CD14-positive monocyte (primary cell): ENCODE results near the gene CMTR2. TPM values are rescaled to one million over a fixed set of nuclear protein-coding genes. Genes with fewer than 3 reads are reported as not detected.

Experiments used
- DNase-seq, 3 donors: peaks; one replicate each; pipeline ENCODE4 v3.0.0-alpha.2; 2011 to 2022
- H2AFZ ChIP-seq: 2 replicates; pipeline ENCODE4 v1.6.0; 2012; ENCODE audit warnings: mild to moderate bottlenecking, low read depth, low read length, inconsistent platforms; ENCODE audit not compliant: insufficient read depth, poor library complexity, severe bottlenecking
- H3K27ac ChIP-seq, 2 donors: 1 replicate in 1 of 2; 2 replicates in 1 of 2; pipeline ENCODE4 v1.5.1; 2012 to 2013; ENCODE audit warnings: low read length in 2 of 2, control low read depth in 1 of 2, inconsistent platforms in 1 of 2, low read depth in 1 of 2, mild to moderate bottlenecking in 1 of 2
- H3K27me3 ChIP-seq, 2 donors: one replicate each; pipeline versions ENCODE4 v1.6.0 to v1.6.1; 2011 to 2013; ENCODE audit warnings: low read length in 2 of 2; ENCODE audit not compliant: control insufficient read depth in 2 of 2, insufficient read depth in 2 of 2
- H3K36me3 ChIP-seq, 2 donors: replicated peaks in 1 of 2; 1 replicate in 1 of 2; 2 replicates in 1 of 2; pipeline versions ENCODE4 v1.5.1 to v1.6.1; 2012 to 2013; ENCODE audit warnings: low read length in 2 of 2, control low read depth in 1 of 2, inconsistent platforms in 1 of 2, mild to moderate bottlenecking in 1 of 2; ENCODE audit not compliant: insufficient read depth in 2 of 2, control insufficient read depth in 1 of 2
- H3K4me1 ChIP-seq, 2 donors: 1 replicate in 1 of 2; 2 replicates in 1 of 2; pipeline versions ENCODE4 v1.5.1 to v1.6.1; 2012 to 2013; ENCODE audit warnings: low read length in 2 of 2, control low read depth in 1 of 2, inconsistent platforms in 1 of 2, mild to moderate bottlenecking in 1 of 2, moderate library complexity in 1 of 2; ENCODE audit not compliant: insufficient read depth in 2 of 2, control insufficient read depth in 1 of 2
- H3K4me2 ChIP-seq: replicated peaks from 2 replicates; pipeline ENCODE3; 2012; ENCODE audit warnings: low read length, moderate library complexity, mild to moderate bottlenecking; ENCODE audit not compliant: poor library complexity, severe bottlenecking; ENCODE audit errors: extremely low read depth
- H3K4me3 ChIP-seq, 3 experiments: fragments of 200-600 bp in 1 of 3; sonication (generic) in 1 of 3; replicated peaks in 1 of 3; 1 replicate in 2 of 3; 2 replicates in 1 of 3; pipeline ENCODE4 v1.5.1; 2011 to 2013; ENCODE audit warnings: low read length in 3 of 3, mild to moderate bottlenecking in 3 of 3, control low read depth in 2 of 3, low read depth in 2 of 3, inconsistent platforms in 1 of 3, moderate library complexity in 1 of 3
- H3K79me2 ChIP-seq: 2 replicates; pipeline ENCODE4 v1.6.0; 2012; ENCODE audit warnings: mild to moderate bottlenecking, control low read depth, inconsistent platforms, low read length, moderate library complexity; ENCODE audit not compliant: insufficient read depth
- H3K9ac ChIP-seq: 2 replicates; pipeline ENCODE4 v1.6.0; 2017; ENCODE audit warnings: low read length, mild to moderate bottlenecking; ENCODE audit not compliant: insufficient read depth, poor library complexity, severe bottlenecking
- H3K9me3 ChIP-seq, 2 donors: replicated peaks in 1 of 2; 1 replicate in 1 of 2; 2 replicates in 1 of 2; pipeline versions ENCODE4 v1.5.1 to v1.6.1; 2012 to 2013; ENCODE audit warnings: low read length in 2 of 2, control low read depth in 1 of 2; ENCODE audit not compliant: control insufficient read depth in 1 of 2, insufficient read depth in 1 of 2
- H4K20me1 ChIP-seq: 2 replicates; pipeline ENCODE4 v1.6.0; 2012; ENCODE audit warnings: mild to moderate bottlenecking, low read length, control low read depth, moderate library complexity; ENCODE audit not compliant: insufficient read depth
- H3K27ac Mint-ChIP-seq, 7 donors: one replicate each; pipeline ENCODE4 v1.8.0; 2020; ENCODE audit warnings: mild to moderate bottlenecking in 7 of 7, mixed read lengths in 7 of 7, moderate library complexity in 6 of 7, inconsistent platforms in 2 of 7
- H3K27me3 Mint-ChIP-seq, 3 donors: one replicate each; pipeline ENCODE4 v1.8.0; 2021 to 2022; ENCODE audit warnings: low read depth in 3 of 3, mild to moderate bottlenecking in 3 of 3, mixed read lengths in 3 of 3, moderate library complexity in 3 of 3, inconsistent platforms in 1 of 3
- H3K36me3 Mint-ChIP-seq, 2 donors: one replicate each; pipeline ENCODE4 v1.8.0; 2020; ENCODE audit warnings: mixed read lengths in 2 of 2, inconsistent platforms in 1 of 2, mild to moderate bottlenecking in 1 of 2
- H3K4me1 Mint-ChIP-seq: one replicate; pipeline ENCODE4 v1.8.0; 2020; ENCODE audit warnings: mild to moderate bottlenecking, mixed read lengths
- H3K4me3 Mint-ChIP-seq, 2 donors: one replicate each; pipeline ENCODE4 v1.8.0; 2020; ENCODE audit warnings: mild to moderate bottlenecking in 2 of 2, mixed read lengths in 2 of 2, moderate library complexity in 1 of 2
- H3K9me3 Mint-ChIP-seq, 7 donors: one replicate each; pipeline ENCODE4 v1.8.0; 2020 to 2022; ENCODE audit warnings: mixed read lengths in 7 of 7, mild to moderate bottlenecking in 6 of 7, moderate library complexity in 6 of 7, inconsistent platforms in 2 of 7
- whole genome bisulfite sequencing: methylation state at CpG from one replicate; pipeline ENCODE4 v1.1.5; 2013; ENCODE audit warnings: missing lambda C conversion rate; ENCODE audit not compliant: insufficient coverage; 5-methylcytosine and 5-hydroxymethylcytosine counted together
- intact Hi-C, 2 donors: fragments of 100-400 bp; cut with micrococcal nuclease; formaldehyde crosslinking; loops; one replicate each; pipeline versions ENCODE4 v1.15.0 to v1.15.1; 2023
- polyA plus RNA-seq, 3 donors: library from polyadenylated mRNA; depleted of rRNA in 1 of 3; unstranded in 2 of 3; stranded (reverse) in 1 of 3; fragments of 300-500 nt in 2 of 3; fragments of >200 nt in 1 of 3; fragmentation: Illumina TruSeq in 2 of 3; gene quantifications; 1 replicate in 2 of 3; 2 replicates in 1 of 3; pipeline ENCODE4 v1.2.3, GENCODE V29; 2012 to 2021
- TF ChIP-seq, protein P1 (sequence below): fragments of 200-600 bp; IDR thresholded peaks from one replicate; pipeline ENCODE4 v1.8.0; 2022; ENCODE audit warnings: antibody characterized with exemption, mild to moderate bottlenecking

The CMTR2 gene
- polyA plus RNA-seq, 3 donors: 4.3 to 12.7 (median 11.5) TPM

DNA sequence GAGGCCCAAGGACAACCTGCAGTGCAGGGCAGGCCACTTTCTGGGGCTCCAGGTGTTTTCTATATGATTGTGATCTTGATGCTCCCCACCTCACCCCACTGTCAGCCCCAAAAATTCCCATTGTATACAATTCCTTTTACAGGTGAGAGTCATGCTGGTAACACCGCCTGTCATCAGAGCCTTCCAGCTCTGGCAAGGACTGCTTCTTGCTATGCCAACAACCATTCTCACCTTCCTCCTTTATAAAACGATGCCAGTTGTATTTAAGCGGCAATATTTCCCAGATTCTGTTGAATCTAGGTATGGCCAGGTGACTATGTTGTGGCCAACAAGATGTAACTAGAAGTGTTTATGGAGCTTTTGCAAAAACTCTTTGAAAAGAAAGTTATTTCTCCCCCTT lies 38.9 kb upstream of the CMTR2 start:
- H3K27me3 Mint-ChIP-seq: peaks cover 0 to 6% (median 3%) of the 10 kb centered on the region in 3 donors
- peak overlapping the region in 1 of 2 donors; percentile 7 for H3K4me3 Mint-ChIP-seq
- no peak overlapping the region for H3K27ac Mint-ChIP-seq
- no peaks in the 10 kb centered on the region for H4K20me1 ChIP-seq
- peaks cover 0 to 5% (median 0%) of the 10 kb centered on the region in 7 donors for H3K9me3 Mint-ChIP-seq
- H3K9me3 ChIP-seq: peaks cover 0 to 3% of the 10 kb centered on the region in 2 donors
- no peaks in the 10 kb centered on the region for H3K36me3 Mint-ChIP-seq
- H3K36me3 ChIP-seq: no peaks in the 10 kb centered on the region
- H3K4me3 ChIP-seq: no peak overlapping the region
- no peaks in the 10 kb centered on the region for H3K4me1 Mint-ChIP-seq
- H3K4me2 ChIP-seq: no peak overlapping the region
- no peak overlapping the region for H2AFZ ChIP-seq
- H3K27ac ChIP-seq: no peak overlapping the region
- no peak overlapping the region for H3K9ac ChIP-seq
- TF ChIP-seq, protein P1, sequence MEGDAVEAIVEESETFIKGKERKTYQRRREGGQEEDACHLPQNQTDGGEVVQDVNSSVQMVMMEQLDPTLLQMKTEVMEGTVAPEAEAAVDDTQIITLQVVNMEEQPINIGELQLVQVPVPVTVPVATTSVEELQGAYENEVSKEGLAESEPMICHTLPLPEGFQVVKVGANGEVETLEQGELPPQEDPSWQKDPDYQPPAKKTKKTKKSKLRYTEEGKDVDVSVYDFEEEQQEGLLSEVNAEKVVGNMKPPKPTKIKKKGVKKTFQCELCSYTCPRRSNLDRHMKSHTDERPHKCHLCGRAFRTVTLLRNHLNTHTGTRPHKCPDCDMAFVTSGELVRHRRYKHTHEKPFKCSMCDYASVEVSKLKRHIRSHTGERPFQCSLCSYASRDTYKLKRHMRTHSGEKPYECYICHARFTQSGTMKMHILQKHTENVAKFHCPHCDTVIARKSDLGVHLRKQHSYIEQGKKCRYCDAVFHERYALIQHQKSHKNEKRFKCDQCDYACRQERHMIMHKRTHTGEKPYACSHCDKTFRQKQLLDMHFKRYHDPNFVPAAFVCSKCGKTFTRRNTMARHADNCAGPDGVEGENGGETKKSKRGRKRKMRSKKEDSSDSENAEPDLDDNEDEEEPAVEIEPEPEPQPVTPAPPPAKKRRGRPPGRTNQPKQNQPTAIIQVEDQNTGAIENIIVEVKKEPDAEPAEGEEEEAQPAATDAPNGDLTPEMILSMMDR: no peak
- no peaks in the 10 kb centered on the region for H3K4me1 ChIP-seq
- no CpG with 5 or more reads among the region's 3 CpGs for WGBS
- no peaks in the 10 kb centered on the region for H3K79me2 ChIP-seq
- H3K27me3 ChIP-seq: no peaks in the 10 kb centered on the region
- intact Hi-C loops: no loop called here
- DNase-seq: no peak

DNA sequence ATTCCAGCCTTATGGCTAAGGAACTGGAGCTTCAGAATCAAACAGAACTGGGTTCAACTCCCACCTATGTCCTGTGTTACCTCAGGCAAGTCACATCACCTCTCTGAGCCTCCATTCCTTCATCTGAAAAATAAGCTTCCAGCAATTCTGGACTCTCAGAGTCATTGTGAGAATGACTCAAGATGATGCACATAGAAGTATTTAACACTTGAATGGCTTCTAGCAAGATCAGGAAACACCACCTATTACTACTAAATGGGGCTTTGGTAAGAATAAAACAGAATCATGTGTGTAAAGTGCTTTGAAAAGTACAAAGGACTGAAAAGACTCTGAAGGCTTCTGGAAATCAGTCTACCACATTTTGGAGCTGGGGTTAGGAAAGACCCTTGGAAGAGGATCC lies 38.5 kb upstream of the CMTR2 start:
- H3K27me3 Mint-ChIP-seq: peaks cover 0 to 6% (median 3%) of the 10 kb centered on the region in 3 donors
- no peak overlapping the region for H2AFZ ChIP-seq
- H3K79me2 ChIP-seq: no peaks in the 10 kb centered on the region
- no peak overlapping the region for H3K27ac ChIP-seq
- no peak overlapping the region for H3K9ac ChIP-seq
- H3K4me1 ChIP-seq: no peaks in the 10 kb centered on the region
- H3K36me3 Mint-ChIP-seq: no peaks in the 10 kb centered on the region
- intact Hi-C loops: no loop called here
- DNase-seq: no peak
- H3K4me3 ChIP-seq: no peak overlapping the region
- H3K27me3 ChIP-seq: no peaks in the 10 kb centered on the region
- H3K4me3 Mint-ChIP-seq: no peak overlapping the region
- H3K4me1 Mint-ChIP-seq: no peaks in the 10 kb centered on the region
- TF ChIP-seq, protein P1: no peak
- H3K9me3 Mint-ChIP-seq: peaks cover 0 to 5% (median 0%) of the 10 kb centered on the region in 7 donors
- no peaks in the 10 kb centered on the region for H4K20me1 ChIP-seq
- H3K9me3 ChIP-seq: peaks cover 0 to 3% of the 10 kb centered on the region in 2 donors
- H3K36me3 ChIP-seq: no peaks in the 10 kb centered on the region
- no peak overlapping the region for H3K27ac Mint-ChIP-seq
- H3K4me2 ChIP-seq: no peak overlapping the region
